Neural cell (in vitro differentiated cells): Measurements from ENCODE around the gene SERGEF. TPM values are rescaled to one million over a fixed set of nuclear protein-coding genes. Genes with fewer than 3 reads are reported as not detected.

Experiments
- H2AFZ ChIP-seq: fragments of 200-600, 300-800 bp; sonication (generic), shearing (Covaris generic); 2 replicates; pipeline ENCODE4 v1.6.0; 2014; ENCODE audit warnings: low read depth, mild to moderate bottlenecking, antibody characterized with exemption, low read length, moderate library complexity
- H3F3A ChIP-seq: fragments of 200-600 bp; shearing (Covaris generic); 2 replicates; pipeline ENCODE4 v1.6.1; 2016; ENCODE audit warnings: mild to moderate bottlenecking, moderate library complexity, mixed read lengths, antibody characterized with exemption, low read length; ENCODE audit not compliant: insufficient read depth, poor library complexity, severe bottlenecking
- H3K27ac ChIP-seq: fragments of 200-600, 300-800 bp; sonication (generic), shearing (Covaris generic); 2 replicates; pipeline ENCODE4 v1.5.1; 2014; ENCODE audit warnings: mild to moderate bottlenecking, low read length, moderate library complexity
- H3K27me3 ChIP-seq: fragments of 300-800, 200-600 bp; sonication (generic), shearing (Covaris generic); 2 replicates; pipeline ENCODE4 v1.6.0; 2014; ENCODE audit warnings: mild to moderate bottlenecking, low read depth, low read length, moderate library complexity; ENCODE audit not compliant: insufficient read depth
- H3K36me3 ChIP-seq: fragments of 300-800, 200-600 bp; sonication (generic), shearing (Covaris generic); 2 replicates; pipeline ENCODE4 v1.5.1; 2014; ENCODE audit warnings: mild to moderate bottlenecking, antibody characterized with exemption, low read length, moderate library complexity; ENCODE audit not compliant: insufficient read depth
- H3K4me2 ChIP-seq: fragments of 300-800, 200-600 bp; sonication (generic), shearing (Covaris generic); 2 replicates; pipeline ENCODE4 v1.6.0; 2014; ENCODE audit warnings: mild to moderate bottlenecking, low read length
- H3K4me3 ChIP-seq: fragments of 300-800, 200-600 bp; sonication (generic), shearing (Covaris generic); 2 replicates; pipeline ENCODE4 v1.5.1; 2014; ENCODE audit warnings: mild to moderate bottlenecking, low read length, moderate library complexity
- H3K79me2 ChIP-seq: fragments of 200-600 bp; shearing (Covaris generic); replicated peaks from 2 replicates; pipeline ENCODE4 v1.6.0; 2014; ENCODE audit warnings: mild to moderate bottlenecking, low read length, moderate library complexity; ENCODE audit not compliant: insufficient read depth
- H3K9ac ChIP-seq: fragments of 300-800, 200-600 bp; sonication (generic), shearing (Covaris generic); 2 replicates; pipeline ENCODE4 v1.6.1; 2016; ENCODE audit warnings: mild to moderate bottlenecking, low read length, mixed read lengths
- H3K9me2 ChIP-seq: fragments of 200-600 bp; shearing (Covaris generic); 2 replicates; pipeline ENCODE4 v1.6.1; 2016; ENCODE audit warnings: mild to moderate bottlenecking, low read length, mixed read lengths; ENCODE audit not compliant: insufficient read depth
- H3K9me3 ChIP-seq: fragments of 200-600, 300-800 bp; sonication (generic), shearing (Covaris generic); 2 replicates; pipeline ENCODE4 v1.6.1; 2016; ENCODE audit warnings: mild to moderate bottlenecking, mixed run types, low read length, moderate library complexity, mixed read lengths
- H4K20me1 ChIP-seq: fragments of 200-600 bp; shearing (Covaris generic); 2 replicates; pipeline ENCODE4 v1.6.1; 2016; ENCODE audit warnings: mild to moderate bottlenecking, mixed run types; ENCODE audit not compliant: insufficient read depth
- EP300 ChIP-seq: fragments of 450-650 bp; conservative IDR thresholded peaks from 2 replicates; pipeline ENCODE4 v1.6.1; 2014; ENCODE audit warnings: antibody characterized with exemption, mild to moderate bottlenecking, moderate library complexity; ENCODE audit not compliant: poor library complexity, severe bottlenecking
- EZH2 ChIP-seq: fragments of 200-600, 300-800 bp; shearing (Covaris generic), sonication (generic); IDR thresholded peaks from 2 replicates; pipeline ENCODE4 v1.6.1; 2014; ENCODE audit warnings: antibody characterized with exemption, low read length, borderline replicate concordance, mild to moderate bottlenecking; ENCODE audit not compliant: insufficient read depth, poor library complexity, severe bottlenecking
- MXI1 ChIP-seq: fragments of 450-650 bp; conservative IDR thresholded peaks from 2 replicates; pipeline ENCODE4 v1.6.1; 2014; ENCODE audit warnings: antibody characterized with exemption, mild to moderate bottlenecking; ENCODE audit not compliant: poor library complexity, severe bottlenecking
- POLR2AphosphoS5 ChIP-seq: IDR thresholded peaks from 2 replicates; pipeline ENCODE4 v1.6.1; 2012
- RAD21 ChIP-seq: fragments of 450-650 bp; conservative IDR thresholded peaks from 2 replicates; pipeline ENCODE4 v1.6.1; 2014; ENCODE audit warnings: antibody characterized with exemption, mild to moderate bottlenecking, moderate library complexity
- SMC3 ChIP-seq: fragments of 450-650 bp; conservative IDR thresholded peaks from 2 replicates; pipeline ENCODE4 v1.6.1; 2014; ENCODE audit warnings: antibody characterized with exemption, mild to moderate bottlenecking, moderate library complexity; ENCODE audit not compliant: poor library complexity
- TAF1 ChIP-seq: IDR thresholded peaks from 2 replicates; pipeline ENCODE4 v1.6.1; 2012; ENCODE audit warnings: low read depth
- polyA plus RNA-seq: library from polyadenylated mRNA; depleted of rRNA; stranded (reverse); fragments of >200 nt; gene quantifications from 2 replicates; pipeline ENCODE4 v1.2.3, GENCODE V29; 2014
- TF ChIP-seq, protein P1 (sequence below): fragments of 450-650 bp; IDR thresholded peaks from 2 replicates; pipeline ENCODE4 v1.5.1; 2014; ENCODE audit warnings: antibody characterized with exemption, mild to moderate bottlenecking, moderate library complexity; ENCODE audit not compliant: poor library complexity, severe bottlenecking
- TF ChIP-seq, protein P2 (sequence below): IDR thresholded peaks from 2 replicates; pipeline ENCODE4 v1.6.1; 2012; ENCODE audit warnings: borderline replicate concordance

SERGEF gene
- polyA plus RNA-seq, 1 donor from 2014 or later: 49.6 TPM

- no peaks in the 10 kb centered on the region for H3K9me3 ChIP-seq
- H3K9ac ChIP-seq: no peak overlapping the region
- H4K20me1 ChIP-seq: no peaks in the 10 kb centered on the region
- no peak overlapping the region for H3K4me3 ChIP-seq
- H3K9me2 ChIP-seq: no peaks in the 10 kb centered on the region
- no peak overlapping the region for H3K4me2 ChIP-seq
- no peaks in the 10 kb centered on the region for H3K27me3 ChIP-seq
- H3K79me2 ChIP-seq: no peaks in the 10 kb centered on the region
- H3F3A ChIP-seq: no peaks in the 10 kb centered on the region
- no peaks in the 10 kb centered on the region for H3K36me3 ChIP-seq
- TF ChIP-seq SMC3 (no peak), EZH2 (no peak), TAF1 (no peak), EP300 (no peak), MXI1 (no peak), RAD21 (no peak), POLR2AphosphoS5 (no peak)
- TF ChIP-seq, protein P1, sequence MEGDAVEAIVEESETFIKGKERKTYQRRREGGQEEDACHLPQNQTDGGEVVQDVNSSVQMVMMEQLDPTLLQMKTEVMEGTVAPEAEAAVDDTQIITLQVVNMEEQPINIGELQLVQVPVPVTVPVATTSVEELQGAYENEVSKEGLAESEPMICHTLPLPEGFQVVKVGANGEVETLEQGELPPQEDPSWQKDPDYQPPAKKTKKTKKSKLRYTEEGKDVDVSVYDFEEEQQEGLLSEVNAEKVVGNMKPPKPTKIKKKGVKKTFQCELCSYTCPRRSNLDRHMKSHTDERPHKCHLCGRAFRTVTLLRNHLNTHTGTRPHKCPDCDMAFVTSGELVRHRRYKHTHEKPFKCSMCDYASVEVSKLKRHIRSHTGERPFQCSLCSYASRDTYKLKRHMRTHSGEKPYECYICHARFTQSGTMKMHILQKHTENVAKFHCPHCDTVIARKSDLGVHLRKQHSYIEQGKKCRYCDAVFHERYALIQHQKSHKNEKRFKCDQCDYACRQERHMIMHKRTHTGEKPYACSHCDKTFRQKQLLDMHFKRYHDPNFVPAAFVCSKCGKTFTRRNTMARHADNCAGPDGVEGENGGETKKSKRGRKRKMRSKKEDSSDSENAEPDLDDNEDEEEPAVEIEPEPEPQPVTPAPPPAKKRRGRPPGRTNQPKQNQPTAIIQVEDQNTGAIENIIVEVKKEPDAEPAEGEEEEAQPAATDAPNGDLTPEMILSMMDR: no peak
- TF ChIP-seq, protein P2, sequence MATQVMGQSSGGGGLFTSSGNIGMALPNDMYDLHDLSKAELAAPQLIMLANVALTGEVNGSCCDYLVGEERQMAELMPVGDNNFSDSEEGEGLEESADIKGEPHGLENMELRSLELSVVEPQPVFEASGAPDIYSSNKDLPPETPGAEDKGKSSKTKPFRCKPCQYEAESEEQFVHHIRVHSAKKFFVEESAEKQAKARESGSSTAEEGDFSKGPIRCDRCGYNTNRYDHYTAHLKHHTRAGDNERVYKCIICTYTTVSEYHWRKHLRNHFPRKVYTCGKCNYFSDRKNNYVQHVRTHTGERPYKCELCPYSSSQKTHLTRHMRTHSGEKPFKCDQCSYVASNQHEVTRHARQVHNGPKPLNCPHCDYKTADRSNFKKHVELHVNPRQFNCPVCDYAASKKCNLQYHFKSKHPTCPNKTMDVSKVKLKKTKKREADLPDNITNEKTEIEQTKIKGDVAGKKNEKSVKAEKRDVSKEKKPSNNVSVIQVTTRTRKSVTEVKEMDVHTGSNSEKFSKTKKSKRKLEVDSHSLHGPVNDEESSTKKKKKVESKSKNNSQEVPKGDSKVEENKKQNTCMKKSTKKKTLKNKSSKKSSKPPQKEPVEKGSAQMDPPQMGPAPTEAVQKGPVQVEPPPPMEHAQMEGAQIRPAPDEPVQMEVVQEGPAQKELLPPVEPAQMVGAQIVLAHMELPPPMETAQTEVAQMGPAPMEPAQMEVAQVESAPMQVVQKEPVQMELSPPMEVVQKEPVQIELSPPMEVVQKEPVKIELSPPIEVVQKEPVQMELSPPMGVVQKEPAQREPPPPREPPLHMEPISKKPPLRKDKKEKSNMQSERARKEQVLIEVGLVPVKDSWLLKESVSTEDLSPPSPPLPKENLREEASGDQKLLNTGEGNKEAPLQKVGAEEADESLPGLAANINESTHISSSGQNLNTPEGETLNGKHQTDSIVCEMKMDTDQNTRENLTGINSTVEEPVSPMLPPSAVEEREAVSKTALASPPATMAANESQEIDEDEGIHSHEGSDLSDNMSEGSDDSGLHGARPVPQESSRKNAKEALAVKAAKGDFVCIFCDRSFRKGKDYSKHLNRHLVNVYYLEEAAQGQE: no peak
- no peak overlapping the region for H2AFZ ChIP-seq
- no peak overlapping the region for H3K27ac ChIP-seq
These were observed 95.3 kb downstream of the SERGEF start for GRCh38 chr11:17917556-17917955.

- H3K9ac ChIP-seq: no peak overlapping the region
- TF ChIP-seq EP300 (no peak), POLR2AphosphoS5 (no peak), TAF1 (no peak), SMC3 (no peak), EZH2 (no peak), RAD21 (no peak), MXI1 (no peak)
- TF ChIP-seq, protein P2: no peak
- TF ChIP-seq, protein P1: no peak
- H3K9me3 ChIP-seq: no peaks in the 10 kb centered on the region
- no peak overlapping the region for H3K27ac ChIP-seq
- H3K79me2 ChIP-seq: no peaks in the 10 kb centered on the region
- no peaks in the 10 kb centered on the region for H4K20me1 ChIP-seq
- H3K4me2 ChIP-seq: no peak overlapping the region
- H3K9me2 ChIP-seq: no peaks in the 10 kb centered on the region
- H3K27me3 ChIP-seq: no peaks in the 10 kb centered on the region
- H2AFZ ChIP-seq: no peak overlapping the region
- no peaks in the 10 kb centered on the region for H3F3A ChIP-seq
- H3K36me3 ChIP-seq: no peaks in the 10 kb centered on the region
- H3K4me3 ChIP-seq: no peak overlapping the region
These were observed 97.2 kb downstream of the SERGEF start for GRCh38 chr11:17915500-17916143.
